GM18508 (cell line): Measurements from ENCODE around the gene ERG.

Experiments used
- ATAC-seq: cut with Tn5 transposase; IDR thresholded peaks from one replicate; pipeline ENCODE4 v1.9.1; 2021; ENCODE audit warnings: moderate number of reproducible peaks; ENCODE audit not compliant: insufficient read depth, unreplicated experiment

The ERG gene

GRCh38 chr21:38367646-38368045, 130.6 kb downstream of the ERG start:
- no peak for ATAC-seq

DNA sequence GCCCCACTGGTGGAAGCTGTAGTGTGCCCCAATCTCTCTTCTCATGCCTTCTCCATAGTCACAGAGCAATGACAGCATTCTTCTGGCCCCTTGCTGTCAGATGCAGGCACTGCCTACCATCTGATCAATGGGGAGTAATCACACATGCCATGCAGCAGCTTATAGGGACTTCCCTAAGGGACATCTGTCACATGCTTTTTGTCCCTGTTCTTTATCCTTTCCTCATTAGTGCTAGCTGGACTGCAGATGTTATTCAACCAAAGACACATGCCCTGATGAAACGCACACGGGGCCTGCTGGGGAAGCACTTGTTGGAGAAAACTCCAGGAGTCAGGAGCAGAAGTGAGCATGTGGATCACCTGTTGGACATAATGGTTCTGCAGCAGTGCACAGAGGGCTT, 132.8 kb downstream of the ERG start:
- no peak for ATAC-seq

- ATAC-seq, result no peak
Observed at GRCh38 chr21:38363693-38364092, 134.6 kb downstream of the ERG start.

GRCh38 chr21:38361324-38361723, 137.0 kb downstream of the ERG start:
- no peak for ATAC-seq

DNA sequence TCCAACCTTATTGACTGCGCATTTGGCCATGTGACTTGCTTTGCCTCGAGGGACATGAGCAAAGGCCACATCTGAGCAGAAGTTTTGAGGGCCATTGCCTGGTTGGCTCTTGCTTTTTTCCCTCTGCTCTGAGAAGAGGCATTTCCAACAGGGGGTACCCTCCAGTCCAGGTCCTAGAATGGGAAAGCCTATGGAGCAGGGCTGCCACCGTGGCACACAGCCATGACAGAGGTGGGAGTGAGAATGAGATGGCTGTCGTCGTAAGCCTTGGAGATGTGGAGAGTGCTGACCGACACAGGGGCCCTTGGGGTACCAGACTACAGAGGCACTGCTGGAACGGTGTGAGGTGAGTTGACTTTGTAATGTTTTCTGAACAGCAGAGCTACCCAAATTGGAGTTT, 138.4 kb downstream of the ERG start:
- no peak for ATAC-seq

- no peak for ATAC-seq
Observed at GRCh38 chr21:38359090-38359489, 139.2 kb downstream of the ERG start.

- no peak for ATAC-seq
Observed at GRCh38 chr21:38358666-38359065, 139.6 kb downstream of the ERG start.

- ATAC-seq, result no peak
Observed at GRCh38 chr21:38358098-38358497, 140.2 kb downstream of the ERG start.

DNA sequence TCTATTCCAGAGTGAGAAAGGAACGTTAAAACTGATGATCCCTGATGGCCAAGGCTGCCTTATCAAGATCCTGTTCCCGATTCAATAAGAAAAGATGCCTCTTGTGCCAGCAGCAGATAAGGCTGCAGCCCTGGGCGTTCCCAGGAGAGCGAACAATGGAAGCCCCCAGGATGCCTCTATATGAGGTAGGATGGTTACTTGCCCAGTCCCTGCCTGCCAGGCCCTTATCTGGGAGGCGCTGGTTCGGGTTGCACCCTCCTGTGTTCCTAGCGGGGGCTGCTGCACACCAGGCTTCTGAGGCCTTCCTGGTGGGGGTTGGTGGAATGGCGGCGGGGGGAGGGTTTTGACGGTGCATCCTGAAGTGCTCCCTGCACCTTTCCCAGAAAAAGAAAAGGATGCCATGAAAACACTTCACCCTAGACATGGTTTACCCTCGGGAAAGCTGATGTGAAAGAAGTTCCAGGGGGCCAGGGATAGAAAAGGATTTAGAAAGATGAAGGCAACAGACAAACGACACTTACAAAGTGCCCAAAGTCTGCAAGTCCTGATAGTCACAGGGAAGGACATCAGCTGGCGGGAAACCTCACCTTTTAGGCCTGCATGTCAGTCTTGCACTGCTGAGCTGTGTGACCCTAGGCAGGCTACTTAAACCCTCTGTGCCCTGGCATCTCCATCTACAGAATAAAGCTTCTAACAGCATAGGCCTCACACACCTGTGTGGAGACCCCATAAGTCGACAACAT, 141.2 kb downstream of the ERG start:
- no peak for ATAC-seq

DNA sequence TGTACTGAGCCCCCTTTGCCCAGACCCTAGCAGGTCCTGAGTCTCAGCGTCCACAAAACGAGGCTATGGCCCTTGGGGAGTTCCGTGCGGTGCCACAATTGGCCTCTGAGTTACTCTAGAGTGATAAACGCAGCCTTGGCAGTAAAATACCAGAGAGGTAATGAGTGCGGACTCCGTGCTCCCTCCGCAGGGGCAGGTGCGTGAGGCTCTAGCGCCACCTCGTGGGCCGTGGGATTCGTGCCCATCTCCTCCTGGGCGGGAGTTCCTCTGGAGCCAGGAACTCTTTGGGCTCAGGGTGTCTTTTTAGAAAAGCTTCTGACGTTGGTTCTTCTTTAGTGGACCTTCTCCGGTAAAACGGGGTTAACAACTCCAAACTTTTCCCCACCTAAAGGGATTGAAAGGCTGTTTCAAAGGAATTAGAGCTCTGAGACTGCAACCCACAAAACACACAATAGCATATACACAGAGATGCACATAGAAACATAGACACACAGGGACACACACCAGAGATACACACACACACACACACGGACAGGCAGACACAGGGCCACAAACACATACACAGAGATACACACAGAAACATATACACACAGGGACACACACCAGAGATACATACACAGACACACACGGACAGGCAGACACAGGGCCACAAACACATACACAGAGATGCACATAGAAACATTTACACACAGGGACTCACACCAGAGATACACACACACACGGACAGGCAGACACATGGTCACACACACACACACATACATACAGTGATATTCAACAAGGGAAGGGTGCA, 142.1 kb downstream of the ERG start:
- no peak for ATAC-seq

GRCh38 chr21:38355353-38355752, 142.9 kb downstream of the ERG start:
- ATAC-seq, result no peak

- ATAC-seq, result no peak
Observed at GRCh38 chr21:38354746-38355145, 143.5 kb downstream of the ERG start.

- ATAC-seq, result no peak
Observed at GRCh38 chr21:38354231-38354630, 144.0 kb downstream of the ERG start.

DNA sequence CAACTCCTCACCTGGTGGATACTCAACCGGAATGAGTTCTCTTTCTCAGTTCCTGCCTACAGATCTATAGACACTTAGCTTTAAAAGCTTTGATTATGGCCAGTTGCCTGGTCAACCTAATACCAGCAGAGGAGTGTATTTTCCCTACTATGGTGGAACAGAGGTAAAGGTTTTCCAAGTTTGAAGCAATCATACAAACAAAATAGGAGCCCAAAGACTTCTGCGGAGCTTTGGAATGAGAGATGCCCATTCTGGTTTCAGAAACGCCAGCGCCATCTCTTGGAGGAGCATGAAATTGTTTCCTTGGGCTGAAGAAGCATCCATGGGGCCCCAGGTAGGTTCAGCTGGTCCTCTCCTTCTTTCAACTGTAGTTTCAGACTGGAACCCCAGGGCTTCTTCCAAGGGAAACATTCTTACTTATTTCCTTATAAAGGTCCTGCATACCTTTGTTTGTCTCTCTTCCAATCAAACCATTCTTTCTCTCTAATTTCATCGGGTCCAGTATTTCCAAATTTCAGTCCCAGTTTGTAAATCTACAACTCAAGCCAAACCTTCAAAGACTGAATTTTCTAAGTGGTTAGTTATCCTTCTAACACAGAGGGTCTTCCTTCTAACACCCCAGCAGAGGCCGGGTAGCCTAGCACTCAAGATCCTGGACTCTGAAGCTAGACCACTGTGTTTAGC, 145.6 kb downstream of the ERG start:
- ATAC-seq, result no peak

DNA sequence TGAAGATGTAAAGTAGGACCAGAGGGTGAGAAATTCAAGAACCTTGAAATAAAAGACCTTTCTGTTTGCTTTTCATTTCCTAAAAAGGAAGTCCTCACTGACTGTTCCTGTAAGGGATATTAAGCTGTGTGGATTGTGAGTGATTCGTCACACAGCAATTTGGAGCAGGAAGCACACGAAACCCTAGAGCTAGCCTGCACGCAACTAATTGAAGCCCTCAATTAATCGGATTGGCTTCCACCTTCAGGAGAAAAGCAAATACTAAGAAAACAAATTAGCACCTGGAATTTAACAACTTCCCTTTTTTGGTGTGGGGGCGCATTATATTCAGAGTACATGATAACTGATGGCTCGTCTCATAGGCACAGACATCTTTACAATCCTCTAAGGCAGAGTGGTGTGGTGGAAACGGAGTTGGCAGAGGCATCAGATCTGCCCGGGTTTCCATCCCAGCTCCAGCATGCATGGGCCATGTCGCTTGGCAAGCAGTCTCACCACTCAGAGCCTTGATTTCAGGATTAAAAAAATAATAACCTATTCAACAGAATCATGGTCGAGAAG, 146.2 kb downstream of the ERG start:
- ATAC-seq, result no peak

GRCh38 chr21:38351176-38351959, 146.9 kb downstream of the ERG start:
- ATAC-seq, result no peak

DNA sequence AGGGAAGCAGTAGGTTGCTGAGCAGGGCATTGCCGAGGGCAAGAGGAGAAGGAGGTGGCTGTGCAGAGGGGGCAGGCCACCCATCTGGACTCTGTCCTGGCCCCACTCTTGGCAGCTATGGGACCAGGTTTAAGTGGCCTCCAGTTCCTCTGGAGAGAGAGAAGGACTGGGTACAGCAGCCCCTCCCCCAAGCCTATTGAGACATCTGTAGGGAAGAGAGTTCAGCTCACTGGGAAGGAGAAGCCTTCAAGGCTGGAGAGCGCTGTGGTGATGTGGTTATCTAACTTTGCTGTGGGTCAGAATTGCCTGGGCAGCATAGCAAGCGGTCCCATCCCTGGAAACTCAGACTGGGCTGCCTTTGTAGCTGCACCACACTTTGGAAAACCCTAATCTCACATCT, 147.6 kb downstream of the ERG start:
- ATAC-seq, result no peak

DNA sequence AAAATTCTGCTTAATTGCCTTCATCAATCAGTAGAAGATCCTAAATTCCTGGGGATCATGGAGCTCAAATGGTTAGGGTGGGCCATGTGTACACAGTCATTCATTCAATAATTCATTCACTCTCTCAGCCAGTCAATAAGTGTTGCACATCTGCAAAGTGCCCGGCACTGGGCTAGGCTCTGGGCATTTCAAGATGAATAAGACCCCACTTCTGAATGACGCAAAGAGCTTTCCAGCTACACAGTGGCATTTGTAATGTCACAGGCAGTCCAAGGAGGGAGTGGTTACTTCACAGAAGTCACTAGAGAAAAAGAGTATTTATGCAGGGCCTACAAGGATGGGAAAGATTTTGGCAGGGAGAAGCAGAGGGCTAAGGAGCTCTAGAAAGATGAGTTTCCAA, 148.3 kb downstream of the ERG start:
- ATAC-seq, result no peak

DNA sequence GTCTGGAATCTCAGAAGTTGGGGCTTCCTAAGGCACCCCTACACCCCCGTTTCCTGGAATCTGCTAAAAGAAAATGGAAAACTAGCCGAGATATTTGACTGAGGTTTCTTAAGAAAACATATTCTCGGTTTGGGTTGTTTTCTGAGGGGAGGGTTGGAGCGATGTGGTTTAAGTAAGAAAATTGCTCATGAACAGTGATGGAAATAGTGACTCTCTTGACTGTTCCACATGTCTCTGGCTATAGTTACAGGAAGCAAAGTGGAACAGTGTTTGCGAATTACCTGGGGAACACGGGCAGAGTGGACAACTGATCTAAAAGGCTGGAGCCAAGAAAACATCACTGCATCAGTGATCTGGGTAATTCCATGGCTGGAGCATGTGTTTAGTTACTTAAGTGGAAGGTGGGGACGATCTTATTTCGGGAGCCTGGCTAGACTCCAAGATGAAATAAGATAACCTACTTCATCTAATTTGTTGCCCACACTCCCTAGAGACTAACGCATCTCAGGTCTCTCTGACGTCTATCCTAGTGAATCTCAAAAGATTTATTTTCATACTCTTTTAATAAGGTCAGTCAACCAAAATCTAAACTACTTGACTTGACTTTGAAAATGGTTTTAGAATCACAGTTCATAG, 149.0 kb downstream of the ERG start:
- ATAC-seq, result no peak

GRCh38 chr21:38346286-38346685, 152.0 kb downstream of the ERG start:
- no peak for ATAC-seq
